Lower lobe of right lung (tissue), 2 donors: ENCODE measurements around the gene TMEM132E. TPM values are rescaled to one million over a fixed set of nuclear protein-coding genes. Genes with fewer than 3 reads are reported as not detected.

Source experiments
- ATAC-seq, 2 donors: fragments of 200-7000 bp; cut with Tn5 transposase; one replicate each; pipeline ENCODE4 v1.9.1; 2020 to 2022; ENCODE audit warnings: mild to moderate bottlenecking in 2 of 2, moderate library complexity in 2 of 2
- DNase-seq: peaks from one replicate; pipeline ENCODE4 v3.0.0-alpha.2; 2020
- H3K27ac ChIP-seq: fragments of 200-600 bp; one replicate; pipeline ENCODE4 v1.8.0; 2022
- H3K27me3 ChIP-seq: fragments of 200-600 bp; one replicate; pipeline ENCODE4 v1.8.0; 2022; ENCODE audit warnings: low read depth
- H3K36me3 ChIP-seq: fragments of 200-600 bp; one replicate; pipeline ENCODE4 v1.8.0; 2022; ENCODE audit warnings: mild to moderate bottlenecking
- H3K4me1 ChIP-seq: fragments of 200-600 bp; one replicate; pipeline ENCODE4 v1.8.0; 2022
- H3K4me3 ChIP-seq: fragments of 200-600 bp; one replicate; pipeline ENCODE4 v1.8.0; 2022; ENCODE audit warnings: mild to moderate bottlenecking
- H3K9me3 ChIP-seq: fragments of 200-600 bp; one replicate; pipeline ENCODE4 v1.8.0; 2022
- intact Hi-C: fragments of 100-400 bp; cut with DNase I; formaldehyde crosslinking; loops from one replicate; pipeline ENCODE4 v1.11.0; 2022
- total RNA-seq: library from RNA; stranded (reverse); fragmentation: NEBNext Ultra II Directional; extraction: Animal tissue kit (Norgen Biotek cat#: 25700); gene quantifications from one replicate; pipeline ENCODE4 v1.2.1, GENCODE V29; 2021
- TF ChIP-seq, protein P1 (sequence below): fragments of 200-600 bp; IDR thresholded peaks from one replicate; pipeline ENCODE4 v1.8.0; 2022; ENCODE audit warnings: antibody characterized with exemption, mild to moderate bottlenecking
- donor health status: DM: no; HTN: yes; CAD: no; lungs with severe emphysema.

Gene TMEM132E
- total RNA-seq, 1 donor from 2014 or later, result 0.53 TPM

- intact Hi-C loops, result no loop called here
- DNase-seq (no peak), ATAC-seq (no peak)
- H3K9me3 ChIP-seq, result no peaks in the 10 kb centered on the region
- H3K4me1 ChIP-seq, result no peaks in the 10 kb centered on the region
- no peak overlapping the region for H3K27ac ChIP-seq
- TF ChIP-seq, protein P1, sequence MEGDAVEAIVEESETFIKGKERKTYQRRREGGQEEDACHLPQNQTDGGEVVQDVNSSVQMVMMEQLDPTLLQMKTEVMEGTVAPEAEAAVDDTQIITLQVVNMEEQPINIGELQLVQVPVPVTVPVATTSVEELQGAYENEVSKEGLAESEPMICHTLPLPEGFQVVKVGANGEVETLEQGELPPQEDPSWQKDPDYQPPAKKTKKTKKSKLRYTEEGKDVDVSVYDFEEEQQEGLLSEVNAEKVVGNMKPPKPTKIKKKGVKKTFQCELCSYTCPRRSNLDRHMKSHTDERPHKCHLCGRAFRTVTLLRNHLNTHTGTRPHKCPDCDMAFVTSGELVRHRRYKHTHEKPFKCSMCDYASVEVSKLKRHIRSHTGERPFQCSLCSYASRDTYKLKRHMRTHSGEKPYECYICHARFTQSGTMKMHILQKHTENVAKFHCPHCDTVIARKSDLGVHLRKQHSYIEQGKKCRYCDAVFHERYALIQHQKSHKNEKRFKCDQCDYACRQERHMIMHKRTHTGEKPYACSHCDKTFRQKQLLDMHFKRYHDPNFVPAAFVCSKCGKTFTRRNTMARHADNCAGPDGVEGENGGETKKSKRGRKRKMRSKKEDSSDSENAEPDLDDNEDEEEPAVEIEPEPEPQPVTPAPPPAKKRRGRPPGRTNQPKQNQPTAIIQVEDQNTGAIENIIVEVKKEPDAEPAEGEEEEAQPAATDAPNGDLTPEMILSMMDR, result no peak
- H3K36me3 ChIP-seq, result no peaks in the 10 kb centered on the region
- H3K4me3 ChIP-seq, result no peak overlapping the region
- peaks cover 42% of the 10 kb centered on the region for H3K27me3 ChIP-seq
These were observed 84.3 kb downstream of the TMEM132E start for GRCh38 chr17:34663714-34664113.

GRCh38 chr17:34665150-34665806 lies 85.9 kb downstream of the TMEM132E start:
- DNase-seq, result no peak

DNA sequence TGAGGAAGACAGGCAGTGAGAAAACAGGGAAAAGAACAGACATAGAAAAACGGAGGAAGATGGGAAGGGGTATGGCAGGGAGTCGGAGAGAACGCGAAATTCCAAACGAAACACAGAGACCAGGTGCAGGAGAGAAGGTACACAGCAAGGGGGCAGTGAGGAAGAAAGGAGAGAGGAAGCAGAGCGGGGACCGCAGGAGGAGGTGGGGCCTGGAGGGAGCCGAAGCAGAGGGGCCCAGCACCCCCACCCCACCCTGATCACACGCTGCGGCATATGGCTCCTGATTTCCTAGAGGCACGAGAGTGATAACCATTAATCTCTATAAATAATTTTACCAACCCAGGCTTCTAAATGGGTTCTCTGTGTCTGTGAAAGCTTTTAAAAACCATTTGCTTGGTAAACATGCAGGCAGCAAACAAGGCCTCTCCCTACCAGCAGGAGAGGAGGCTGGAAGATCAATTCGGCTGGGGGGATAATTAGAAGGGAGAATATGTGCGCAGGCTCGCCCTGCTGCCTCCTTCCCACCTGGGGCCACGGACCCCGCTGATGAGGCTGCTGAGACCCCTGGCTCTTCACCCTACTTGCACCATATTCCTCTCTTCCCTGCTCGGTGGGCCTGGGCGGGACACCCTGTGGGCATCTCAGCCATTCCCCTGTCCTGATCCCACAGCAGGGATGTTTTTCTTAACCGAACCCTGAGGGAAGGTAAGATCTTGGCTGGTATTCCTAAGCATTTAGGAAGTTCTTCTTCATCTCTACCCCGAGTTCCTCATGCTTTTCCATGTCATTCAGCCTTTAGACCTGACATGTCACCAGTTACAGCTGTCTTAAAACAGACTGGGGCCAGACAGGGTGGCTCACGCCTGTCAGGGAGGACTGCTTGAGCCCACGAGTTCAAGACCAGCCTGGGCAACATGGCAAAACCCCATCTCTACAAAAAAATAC lies 86.7 kb downstream of the TMEM132E start:
- ATAC-seq, result no peak
- no peaks in the 10 kb centered on the region for H3K36me3 ChIP-seq
- TF ChIP-seq, protein P1, result no peak

More at GRCh38 chr17:34665150-34665806, 85.9 kb downstream of the TMEM132E start:
- intact Hi-C loops, result no loop called here
- H3K4me1 ChIP-seq, result no peaks in the 10 kb centered on the region
- H3K27ac ChIP-seq, result no peak overlapping the region
- H3K27me3 ChIP-seq, result peaks cover 43% of the 10 kb centered on the region
- no peaks in the 10 kb centered on the region for H3K36me3 ChIP-seq
- no peaks in the 10 kb centered on the region for H3K9me3 ChIP-seq
- no peak overlapping the region for H3K4me3 ChIP-seq
- ATAC-seq, result no peak
- TF ChIP-seq, protein P1, result no peak

GRCh38 chr17:34667656-34668055 lies 88.3 kb downstream of the TMEM132E start:
- intact Hi-C loops, result no loop called here
- DNase-seq, result no peak
- no peaks in the 10 kb centered on the region for H3K4me1 ChIP-seq
- H3K9me3 ChIP-seq, result no peaks in the 10 kb centered on the region
- H3K4me3 ChIP-seq, result no peak overlapping the region
- TF ChIP-seq, protein P1, result no peak
- H3K27ac ChIP-seq, result no peak overlapping the region
- H3K27me3 ChIP-seq, result peaks cover 40% of the 10 kb centered on the region
- no peak for ATAC-seq
- H3K36me3 ChIP-seq, result no peaks in the 10 kb centered on the region

More for the DNA sequence above, 86.7 kb downstream of the TMEM132E start:
- H3K4me3 ChIP-seq, result no peak overlapping the region
- H3K27ac ChIP-seq, result no peak overlapping the region
- H3K4me1 ChIP-seq, result no peaks in the 10 kb centered on the region
- intact Hi-C loops, result no loop called here
- no peaks in the 10 kb centered on the region for H3K9me3 ChIP-seq
- peaks cover 40% of the 10 kb centered on the region for H3K27me3 ChIP-seq
- DNase-seq, result no peak

DNA sequence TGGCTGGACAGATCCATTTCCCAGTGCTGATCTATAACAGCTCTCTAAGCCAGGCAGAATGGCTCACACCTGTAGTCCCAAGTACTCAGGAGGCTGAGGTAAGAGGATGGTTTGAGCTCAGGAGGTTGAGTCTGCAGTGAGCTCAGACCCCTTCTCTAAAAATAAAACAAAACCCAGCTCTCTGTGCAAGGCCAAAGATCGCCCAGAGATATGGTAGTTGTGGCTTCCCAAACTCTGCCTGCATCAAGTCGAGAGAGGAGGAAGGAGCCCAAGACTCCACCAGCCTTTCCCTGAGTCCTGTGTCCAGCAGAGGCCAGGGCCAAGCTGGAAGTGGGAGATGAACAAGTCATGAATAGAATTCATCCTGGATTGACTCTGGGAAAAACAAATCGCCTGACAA lies 88.8 kb downstream of the TMEM132E start:
- ATAC-seq (no peak), DNase-seq (no peak)
- H3K27me3 ChIP-seq, result peaks cover 40% of the 10 kb centered on the region
- no peaks in the 10 kb centered on the region for H3K36me3 ChIP-seq
- no peak overlapping the region for H3K27ac ChIP-seq
- no peaks in the 10 kb centered on the region for H3K9me3 ChIP-seq
- no peak overlapping the region for H3K4me3 ChIP-seq
- H3K4me1 ChIP-seq, result no peaks in the 10 kb centered on the region
- intact Hi-C loops, result no loop called here
- TF ChIP-seq, protein P1, result no peak
